ENCODE results near the gene IQCK.
A peak's percentile ranks its signal among the peaks of the same experiment; 100 is the strongest.
"Not testable (repeated sequence)": the region's sequence is repeated elsewhere in the genome, so short reads cannot be mapped to it uniquely, and the experiment has no call there.

The IQCK gene

DNA sequence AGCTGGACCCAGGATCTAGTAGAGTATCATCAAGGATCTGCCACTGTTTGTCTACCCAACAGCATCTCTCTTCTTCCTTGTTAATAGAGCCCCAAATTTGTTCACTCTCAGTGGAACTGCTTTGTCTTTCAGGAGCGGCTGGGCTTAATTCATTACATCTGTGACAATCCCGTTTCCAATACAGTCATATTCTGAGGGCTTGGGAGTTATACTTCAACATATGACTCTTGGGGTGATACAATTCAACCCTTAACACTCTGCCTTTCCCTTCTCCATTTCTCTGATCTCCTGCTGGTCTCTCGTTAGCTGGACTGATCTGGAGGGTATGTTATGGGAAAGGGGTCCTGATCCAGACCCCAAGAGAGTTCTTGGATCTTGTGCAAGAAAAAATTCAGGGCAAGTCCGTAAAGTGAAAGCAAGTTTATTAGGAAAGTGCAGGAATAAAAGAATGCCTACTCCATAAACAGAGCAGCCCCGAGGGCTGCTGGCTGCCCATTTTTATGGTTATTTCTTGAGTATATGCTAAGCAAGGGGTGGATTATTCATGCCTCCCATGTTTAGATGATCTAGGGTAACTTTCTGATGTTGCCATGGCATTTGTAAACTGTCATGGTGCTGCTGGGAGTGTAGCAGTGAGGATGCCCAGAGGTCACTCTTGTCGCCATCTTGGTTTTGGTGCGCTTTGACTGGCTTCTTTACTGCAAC is 42.4 kb downstream of the IQCK start:
- no peak for DNase-seq

- no peak for DNase-seq
Observed at GRCh38 chr16:19765860-19766553, 47.9 kb downstream of the IQCK start.

GRCh38 chr16:19766554-19766884 is 48.4 kb downstream of the IQCK start:
- DNase-seq, result no peak

DNA sequence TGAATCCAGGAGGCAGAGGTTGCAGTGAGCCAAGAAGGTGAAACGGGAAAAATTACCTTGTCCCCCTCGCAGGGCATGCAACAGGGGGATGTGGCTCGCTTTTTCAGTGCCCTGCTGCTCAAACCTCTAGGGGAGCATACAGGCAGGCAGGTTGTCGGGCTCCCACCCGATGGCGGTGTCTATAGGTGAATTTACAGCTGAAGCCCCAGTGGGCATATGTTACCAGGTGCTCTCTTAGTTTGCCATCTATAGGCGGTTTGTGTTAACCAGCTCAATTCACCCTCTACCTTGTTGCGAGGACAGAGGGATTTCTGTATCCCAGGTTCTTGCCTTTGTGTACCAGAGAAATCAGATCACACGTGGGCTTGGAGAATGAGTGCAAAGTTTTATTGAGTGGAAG is 48.9 kb downstream of the IQCK start:
- DNase-seq, result no peak

DNA sequence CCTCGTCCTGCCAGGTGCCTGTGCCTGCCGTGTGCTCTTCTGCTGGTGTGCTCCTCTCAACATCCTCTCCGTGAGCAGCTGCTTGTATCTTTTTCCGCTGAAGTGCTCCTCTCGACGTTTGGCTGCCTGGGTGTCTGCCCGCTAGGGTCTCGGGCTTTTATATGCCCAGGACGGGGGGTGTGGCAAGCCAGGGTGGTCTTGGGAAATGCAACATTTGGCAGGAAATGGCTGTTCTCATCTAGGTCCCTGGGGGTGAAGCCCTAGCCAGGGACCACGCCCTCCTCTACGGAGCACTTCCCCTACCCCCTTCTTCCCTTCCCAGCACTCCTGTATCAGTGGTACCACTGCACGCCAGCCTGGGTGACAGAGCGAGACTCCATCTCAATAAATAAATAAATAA is 49.4 kb downstream of the IQCK start:
- DNase-seq, result no peak

GRCh38 chr16:19769239-19769638 is 51.2 kb downstream of the IQCK start:
- no peak for DNase-seq

DNA sequence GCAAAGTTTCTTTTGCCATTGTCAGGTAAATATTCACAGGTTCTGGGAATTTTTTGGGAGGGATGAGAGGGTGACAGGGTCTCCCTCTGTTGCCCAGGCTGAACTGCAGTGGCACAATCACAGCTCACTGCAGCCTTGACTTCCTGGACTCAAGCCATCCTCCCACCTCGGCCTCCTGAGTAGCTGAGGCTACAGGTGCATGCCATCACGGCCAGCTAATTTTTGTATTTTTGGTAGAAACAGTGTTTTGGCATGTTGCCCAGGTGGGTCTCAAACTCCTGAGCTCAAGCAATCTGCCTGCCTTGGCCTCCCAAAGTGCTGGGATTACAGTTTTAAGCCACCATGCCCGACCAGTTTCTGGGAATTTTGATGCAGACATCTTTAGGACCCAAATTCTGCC is 53.0 kb downstream of the IQCK start:
- DNase-seq, result no peak

- DNase-seq, result no peak
Observed at GRCh38 chr16:19771796-19772195, 53.7 kb downstream of the IQCK start.

DNA sequence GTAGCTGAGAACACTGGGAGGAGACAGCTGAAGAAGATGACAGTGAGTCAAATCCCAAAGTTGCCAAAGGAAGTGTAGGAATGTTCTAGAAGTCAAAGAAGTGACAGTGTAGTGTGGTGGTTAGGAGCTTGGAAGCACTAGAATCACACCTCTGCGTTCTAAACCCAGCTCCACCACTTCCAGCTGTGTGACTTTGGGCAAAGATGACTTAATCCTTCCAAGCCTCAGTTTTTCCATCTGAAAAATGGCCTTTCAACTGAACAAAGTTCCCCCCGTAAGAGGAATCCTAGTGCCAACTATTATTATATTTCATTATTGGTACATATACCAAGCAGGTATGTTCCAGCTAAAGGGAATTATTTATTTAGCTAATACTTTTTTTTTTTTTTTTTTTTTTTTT is 56.0 kb downstream of the IQCK start:
- DNase-seq, result no peak

- DNase-seq, result no peak
Observed at GRCh38 chr16:19776147-19776546, 58.1 kb downstream of the IQCK start.

DNA sequence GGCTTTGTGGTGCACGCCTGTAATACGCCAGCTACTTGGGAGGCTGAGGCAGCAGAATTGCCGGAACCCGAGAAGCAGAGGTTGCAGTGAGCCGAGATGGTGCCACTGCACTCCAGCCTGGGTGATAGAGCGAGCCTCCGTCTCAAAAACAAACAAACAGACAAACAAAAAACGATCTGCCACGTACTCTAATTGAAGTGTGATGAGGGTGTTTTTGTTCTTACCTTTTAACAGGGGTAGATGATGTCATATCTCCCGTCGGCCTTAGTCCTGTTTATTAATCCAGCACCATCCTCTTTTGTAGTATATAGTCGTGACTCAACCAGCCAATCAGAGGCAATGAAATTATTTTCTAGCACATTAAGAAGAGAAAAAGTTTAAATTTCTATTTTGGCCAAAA is 58.5 kb downstream of the IQCK start:
- peak; percentile 11 for DNase-seq

- DNase-seq, result no peak
Observed at GRCh38 chr16:19780321-19780720, 62.2 kb downstream of the IQCK start.

DNA sequence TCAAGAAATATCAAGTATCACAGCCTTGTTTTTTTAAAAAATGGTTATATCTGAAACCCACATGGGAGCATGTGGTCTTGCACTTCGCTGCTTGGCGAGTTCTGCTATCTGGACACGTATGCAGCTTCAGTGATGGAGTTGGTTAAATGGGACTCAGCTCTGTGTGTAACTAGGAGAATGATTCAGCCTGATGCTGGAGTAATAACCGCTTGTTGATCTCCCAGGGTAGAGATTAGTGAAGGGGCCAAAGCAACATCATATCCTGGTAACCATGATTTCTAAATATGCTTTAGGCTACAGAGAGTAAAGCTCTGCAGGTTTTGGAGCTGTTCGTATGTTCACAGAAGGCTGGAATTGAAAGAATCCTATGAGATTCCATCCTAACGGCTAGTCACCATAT is 63.2 kb downstream of the IQCK start:
- no peak for DNase-seq

DNA sequence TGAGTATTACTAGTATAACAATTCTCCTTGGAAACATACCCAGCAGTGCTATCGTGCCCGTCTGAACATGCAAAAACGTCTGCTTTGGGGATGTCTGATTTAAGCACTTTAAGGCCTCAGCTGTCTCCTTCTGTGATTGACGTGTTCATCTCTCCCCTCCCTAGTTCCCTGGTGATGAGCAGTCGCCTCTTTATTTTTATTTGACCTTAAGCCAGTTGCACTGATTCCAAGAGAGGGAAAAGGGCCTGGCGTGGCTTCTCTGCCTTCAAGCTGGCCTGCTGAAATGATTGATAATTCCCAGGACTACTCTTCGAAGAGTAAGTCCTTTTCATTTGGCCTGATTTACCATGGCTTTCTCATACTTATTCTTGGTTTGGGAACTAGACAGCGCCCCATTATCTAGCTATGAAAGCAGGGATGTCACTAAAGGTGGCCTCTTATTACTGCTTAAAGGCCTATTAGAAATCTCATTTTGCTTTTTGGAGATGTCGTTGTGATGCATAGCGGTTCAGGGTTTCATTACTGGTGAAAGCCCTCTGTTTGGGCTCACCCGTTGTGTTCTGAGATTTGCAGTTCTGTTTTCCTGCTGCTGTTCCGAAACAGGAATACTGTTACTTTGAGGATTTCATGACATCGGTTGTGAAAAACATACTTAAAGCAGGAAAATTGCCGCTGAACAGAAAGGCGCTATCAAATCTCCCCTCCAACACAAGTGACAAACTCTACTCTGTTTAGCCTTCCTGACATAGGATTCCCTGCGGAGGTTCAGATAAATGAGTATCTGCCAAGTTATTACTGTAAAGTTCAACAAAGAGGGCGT is 65.5 kb downstream of the IQCK start:
- no peak for DNase-seq

DNA sequence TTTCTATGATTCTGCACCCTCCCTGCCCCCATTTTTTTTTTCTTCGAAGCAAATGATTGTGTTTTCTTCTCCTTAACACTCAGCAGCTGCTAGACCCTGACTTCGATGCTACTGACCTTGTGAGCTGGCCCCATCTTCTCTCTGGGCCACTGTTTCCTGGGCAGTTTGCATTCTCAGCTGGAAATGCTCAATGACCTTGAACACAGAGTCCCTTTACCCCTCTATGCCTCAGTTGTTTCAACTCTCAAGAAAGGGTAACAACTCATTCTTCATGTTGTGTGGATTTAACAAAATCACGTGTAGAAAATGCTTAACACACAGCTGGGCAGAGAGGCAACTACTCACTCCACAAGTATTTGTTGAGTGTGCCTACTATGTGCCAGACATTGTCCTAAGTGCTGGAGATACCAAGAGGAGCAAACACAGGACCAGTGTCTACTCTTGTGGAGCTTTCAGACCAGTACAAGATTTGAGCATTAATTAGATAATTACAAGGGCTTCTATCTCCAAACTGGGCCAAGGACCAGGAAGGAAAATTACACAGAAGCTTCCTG is 66.2 kb downstream of the IQCK start:
- DNase-seq, result no peak

DNA sequence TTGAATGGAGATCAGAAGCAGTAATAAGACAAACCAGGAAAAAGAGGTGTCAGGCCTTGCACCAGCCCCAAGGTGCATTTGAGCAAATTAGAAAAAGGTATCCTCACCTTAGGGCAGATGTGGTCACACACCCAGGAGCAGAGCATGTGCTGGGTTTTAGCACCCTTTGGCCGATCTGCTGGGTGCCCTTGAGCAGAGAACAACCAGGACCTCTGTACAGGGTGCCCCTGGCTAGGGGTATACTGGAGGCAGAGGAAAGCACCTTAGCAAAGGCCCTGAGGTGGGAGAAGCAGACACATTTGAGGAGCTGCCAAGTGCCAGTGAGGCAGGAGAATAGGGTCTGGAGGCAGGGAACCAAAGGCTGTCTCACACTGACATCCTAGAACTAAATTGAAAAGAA is 67.0 kb downstream of the IQCK start:
- no peak for DNase-seq

GRCh38 chr16:19785512-19786130 is 67.5 kb downstream of the IQCK start:
- DNase-seq, result no peak

- DNase-seq, result not testable (repeated sequence)
Observed at GRCh38 chr16:19801369-19801768, 83.3 kb downstream of the IQCK start.

GRCh38 chr16:19801824-19802223 is 83.8 kb downstream of the IQCK start:
- DNase-seq, result not testable (repeated sequence)

DNA sequence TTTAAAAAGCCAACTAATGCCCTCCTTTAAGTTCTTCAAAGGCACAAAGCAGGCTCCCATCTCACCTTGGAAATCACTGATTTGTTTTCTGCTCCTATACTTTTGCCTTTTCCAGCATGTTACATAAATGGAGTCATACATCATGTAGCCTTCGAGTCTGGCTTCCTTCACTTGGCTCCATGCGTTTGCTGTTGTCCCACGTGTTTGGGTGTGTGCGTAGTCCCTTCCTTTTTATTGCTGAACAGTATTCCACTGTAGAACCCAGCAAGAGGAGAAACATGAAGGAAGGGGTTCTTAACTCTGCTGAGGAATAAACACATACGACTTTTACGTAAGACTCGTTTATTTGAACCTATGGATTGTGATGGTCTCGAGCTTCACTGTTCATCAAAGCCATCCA is 84.5 kb downstream of the IQCK start:
- DNase-seq, result no peak

- peak; percentile 98 for DNase-seq
Observed at GRCh38 chr16:19804538-19805323, 86.7 kb downstream of the IQCK start.

- DNase-seq, result no peak
Observed at GRCh38 chr16:19805459-19806162, 87.5 kb downstream of the IQCK start.

Data from DMS153 (cell line).